Measurements from ENCODE around the gene PLTP. TPM values are rescaled to one million over a fixed set of nuclear protein-coding genes. Genes with fewer than 3 reads are reported as not detected.
A peak's percentile ranks its signal among the peaks of the same experiment; 100 is the strongest.

Gene PLTP
- polyA plus RNA-seq, 3 donors from 2014 or later: 0.77 to 17.5 (median 7.3) TPM

DNA sequence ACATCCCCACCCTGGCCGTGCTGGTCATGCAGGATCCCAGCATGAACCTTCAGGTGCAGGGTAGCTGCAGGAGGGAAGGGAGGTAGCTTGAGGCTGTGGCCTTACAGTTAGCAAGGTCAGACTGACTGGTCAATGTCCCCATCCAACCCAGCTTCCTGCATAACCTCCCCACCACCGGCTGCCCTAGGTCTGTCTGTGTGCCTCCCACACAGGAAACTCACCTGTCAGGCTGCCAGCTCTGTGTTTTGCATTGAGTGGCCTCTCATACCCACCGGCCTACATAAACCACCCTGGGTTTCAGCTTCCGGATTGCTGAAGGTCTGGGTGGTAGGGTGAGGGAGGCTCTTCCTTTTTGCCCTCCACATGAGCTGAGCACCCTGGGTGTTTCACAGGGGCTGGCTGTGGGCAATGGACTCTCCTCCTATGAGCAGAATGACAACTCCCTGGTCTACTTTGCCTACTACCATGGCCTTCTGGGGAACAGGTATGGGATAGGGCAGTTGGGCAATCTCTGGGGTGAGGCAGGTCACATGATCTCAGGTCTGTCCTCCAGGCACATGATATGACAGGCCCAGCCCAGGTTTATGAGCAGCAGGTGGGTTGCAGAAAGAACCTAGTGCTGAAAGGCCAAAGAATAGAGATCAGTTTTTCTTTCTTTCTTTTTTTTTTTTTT, 19.0 kb downstream of the PLTP start:
- peak in 2 of 3 donors; percentile 32 to 39 for DNase-seq
- H3K27ac Mint-ChIP-seq: peak overlapping the region in 4 of 6 donors; percentile 34 to 69 (median 54)
- no peaks in the 10 kb centered on the region for H3K9me3 Mint-ChIP-seq
- H3K27me3 Mint-ChIP-seq (ENCODE audit: low read depth in 3 of 3): peaks cover 2 to 6% (median 3%) of the 10 kb centered on the region in 3 donors
- H3K4me3 Mint-ChIP-seq: peak overlapping the region; percentile 80 to 93 (median 89)
- peaks cover 22 to 25% of the 10 kb centered on the region in 2 donors for H3K4me1 Mint-ChIP-seq
- H3K36me3 Mint-ChIP-seq: peaks cover 5 to 17% (median 12%) of the 10 kb centered on the region in 3 donors

DNA sequence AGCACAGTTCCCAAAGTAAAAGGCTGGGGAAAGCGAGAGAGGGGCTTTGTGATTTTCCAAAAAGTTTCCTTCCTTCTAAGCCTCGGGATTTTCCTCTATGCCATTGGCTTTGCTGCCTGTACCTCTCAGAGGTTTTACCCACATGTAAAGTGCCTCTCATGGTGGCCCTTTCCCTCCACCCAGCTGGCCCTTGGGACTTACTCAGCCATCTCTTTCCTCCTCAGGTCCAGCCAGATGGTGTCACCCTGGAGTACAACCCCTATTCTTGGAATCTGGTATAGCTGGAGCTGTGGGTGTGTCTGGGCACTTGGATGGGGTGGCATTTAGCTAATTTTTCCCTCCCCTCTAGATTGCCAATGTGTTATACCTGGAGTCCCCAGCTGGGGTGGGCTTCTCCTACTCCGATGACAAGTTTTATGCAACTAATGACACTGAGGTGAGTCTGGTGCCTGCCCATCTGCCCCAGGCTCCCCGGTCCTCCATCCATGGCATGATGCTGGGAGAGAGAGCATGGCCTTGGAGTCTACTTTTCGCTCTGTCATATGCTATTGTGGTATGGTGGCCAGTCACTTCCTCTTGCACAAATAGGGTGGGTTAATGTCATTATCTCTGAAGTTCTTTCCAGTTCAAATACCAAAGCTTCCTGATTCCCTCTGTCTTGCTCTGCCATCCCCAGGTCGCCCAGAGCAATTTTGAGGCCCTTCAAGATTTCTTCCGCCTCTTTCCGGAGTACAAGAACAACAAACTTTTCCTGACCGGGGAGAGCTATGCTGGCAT, 19.7 kb downstream of the PLTP start:
- no peak for DNase-seq
- H3K27me3 Mint-ChIP-seq (ENCODE audit: low read depth in 3 of 3): peaks cover 2 to 6% (median 3%) of the 10 kb centered on the region in 3 donors
- peaks cover 5 to 11% (median 7%) of the 10 kb centered on the region in 3 donors for H3K36me3 Mint-ChIP-seq
- peaks cover 22 to 25% of the 10 kb centered on the region in 2 donors for H3K4me1 Mint-ChIP-seq
- H3K27ac Mint-ChIP-seq: peak overlapping the region in 4 of 6 donors; percentile 34 to 69 (median 48)
- H3K9me3 Mint-ChIP-seq: no peaks in the 10 kb centered on the region
- peak overlapping the region; percentile 80 to 93 (median 89) for H3K4me3 Mint-ChIP-seq

DNA sequence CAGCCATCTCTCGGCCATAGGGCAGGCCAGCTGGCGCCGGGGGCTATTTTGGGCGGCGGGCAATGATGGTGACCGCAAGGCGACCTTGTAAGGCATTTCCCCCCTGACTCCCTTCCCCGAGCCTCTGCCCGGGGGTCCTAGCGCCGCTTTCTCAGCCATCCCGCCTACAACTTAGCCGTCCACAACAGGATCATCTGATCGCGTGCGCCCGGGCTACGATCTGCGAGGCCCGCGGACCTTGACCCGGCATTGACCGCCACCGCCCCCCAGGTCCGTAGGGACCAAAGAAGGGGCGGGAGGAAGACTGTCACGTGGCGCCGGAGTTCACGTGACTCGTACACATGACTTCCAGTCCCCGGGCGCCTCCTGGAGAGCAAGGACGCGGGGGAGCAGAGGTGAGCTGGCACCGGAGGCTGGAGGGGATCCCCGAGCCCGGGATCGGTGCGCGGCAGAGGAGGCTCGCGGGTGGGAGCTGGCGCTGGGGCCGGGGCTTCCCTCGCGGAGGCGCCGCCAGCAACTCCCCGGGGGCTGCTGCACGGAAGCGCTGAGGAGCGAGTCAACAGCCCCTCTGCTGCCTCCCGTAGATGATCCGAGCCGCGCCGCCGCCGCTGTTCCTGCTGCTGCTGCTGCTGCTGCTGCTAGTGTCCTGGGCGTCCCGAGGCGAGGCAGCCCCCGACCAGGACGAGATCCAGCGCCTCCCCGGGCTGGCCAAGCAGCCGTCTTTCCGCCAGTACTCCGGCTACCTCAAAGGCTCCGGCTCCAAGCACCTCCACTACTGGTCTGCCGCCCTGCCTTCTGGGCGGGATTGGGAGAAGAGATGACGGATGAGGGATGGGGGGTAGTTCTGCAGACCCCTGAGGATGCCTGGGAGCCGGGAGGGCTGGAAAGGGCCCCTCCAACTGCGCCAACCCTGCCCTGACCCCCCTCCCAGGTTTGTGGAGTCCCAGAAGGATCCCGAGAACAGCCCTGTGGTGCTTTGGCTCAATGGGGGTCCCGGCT, 20.7 kb downstream of the PLTP start, which contains the start of the genes CTSA and NEURL2:
CTSA (plus strand) TSS at position 351 of the 999 bp plus-strand sequence; CDS start at position 585, 234 bp downstream.
NEURL2 (minus strand) TSS at position 224 of the 999 bp plus-strand sequence; CDS start at position 7, 217 bp downstream.
- H3K4me1 Mint-ChIP-seq: peaks cover 22 to 25% of the 10 kb centered on the region in 2 donors
- peak; percentile 81 to 82 (median 81) for DNase-seq
- H3K36me3 Mint-ChIP-seq: peaks cover 5 to 7% (median 6%) of the 10 kb centered on the region in 3 donors
- H3K4me3 Mint-ChIP-seq: peak within 1 kb of the TSS; percentile 89 to 93 (median 92)
- H3K9me3 Mint-ChIP-seq: no peaks in the 10 kb centered on the region
- peaks cover 2 to 6% (median 3%) of the 10 kb centered on the region in 3 donors for H3K27me3 Mint-ChIP-seq (ENCODE audit: low read depth in 3 of 3)
- H3K27ac Mint-ChIP-seq: peak within 1 kb of the TSS; percentile 62 to 85 (median 74)

DNA sequence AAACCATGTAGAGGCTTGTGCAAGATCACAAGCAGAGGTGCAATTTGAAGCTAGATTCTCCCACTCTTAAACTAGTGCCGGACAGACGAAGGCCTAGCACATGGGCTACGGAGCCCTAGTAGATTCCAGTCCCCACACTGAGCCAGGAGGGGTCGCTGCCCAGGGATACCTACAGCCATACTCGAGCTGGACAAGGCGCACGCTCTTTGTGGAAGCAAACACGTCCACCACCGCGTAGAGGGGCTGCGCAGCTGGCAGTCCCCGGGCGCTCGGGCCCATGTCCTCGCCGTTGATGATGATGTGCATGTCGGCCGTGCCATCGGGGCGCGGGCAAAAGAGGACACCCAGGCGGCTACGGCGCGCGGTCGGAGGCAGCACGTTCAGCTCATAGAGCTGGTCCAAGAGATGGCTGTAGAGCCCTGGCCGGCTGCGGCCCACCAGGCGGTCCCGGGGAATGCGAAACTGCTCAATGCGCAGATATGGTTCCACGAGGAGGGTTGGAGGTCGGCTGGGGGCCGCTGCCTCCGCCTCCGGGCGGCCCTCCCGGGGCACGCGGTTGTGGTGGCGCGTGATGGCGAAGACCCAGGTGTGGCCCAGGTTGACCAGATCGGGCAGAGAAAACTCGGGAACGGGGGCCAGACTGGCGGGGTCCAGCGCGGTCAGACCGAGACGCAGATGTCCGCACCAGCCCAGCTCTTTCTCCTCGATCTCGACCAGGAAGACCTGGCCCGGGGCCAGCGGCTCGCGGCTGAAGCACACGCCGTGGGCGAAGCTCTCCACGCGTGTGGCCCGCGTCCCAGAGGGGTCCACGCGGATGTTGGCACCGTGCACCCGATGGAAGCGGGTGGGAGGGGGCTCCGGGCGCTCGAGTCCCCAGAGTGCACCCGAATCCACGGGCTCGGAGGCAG, 21.6 kb downstream of the PLTP start:
- Mint-ChIP-seq H3K9me3 (no peaks in the 10 kb centered on the region), H3K27me3 (ENCODE audit: low read depth in 3 of 3) (peaks cover 2 to 6% (median 3%) of the 10 kb centered on the region in 3 donors), H3K36me3 (peaks cover 5 to 7% (median 6%) of the 10 kb centered on the region in 3 donors), H3K27ac (peak overlapping the region in 5 of 6 donors; percentile 46 to 76 (median 67)), H3K4me3 (peak overlapping the region; percentile 89 to 93 (median 92)), H3K4me1 (peaks cover 22 to 25% of the 10 kb centered on the region in 2 donors)
- DNase-seq: peak; percentile 43 to 53 (median 52)

DNA sequence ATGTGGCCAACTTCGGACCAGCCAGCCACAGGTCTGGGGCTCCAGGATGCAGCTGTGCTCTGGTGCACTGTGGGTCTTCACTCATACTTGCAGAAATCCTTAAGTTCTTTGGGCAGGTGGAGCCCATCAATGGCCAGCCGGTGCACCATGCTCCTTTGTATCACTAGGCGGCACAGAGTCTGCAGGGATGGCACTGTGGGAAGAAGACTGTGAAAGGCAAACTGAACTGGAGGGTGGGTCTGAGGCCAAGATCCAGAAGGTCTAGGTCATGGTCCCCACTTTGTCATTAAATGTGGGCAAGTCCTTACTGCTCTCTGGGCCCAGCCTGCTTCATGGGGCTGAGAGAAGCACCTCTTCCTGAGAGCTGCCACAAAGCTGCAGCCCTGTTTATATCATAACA, 23.3 kb downstream of the PLTP start:
- Mint-ChIP-seq H3K4me3 (no peak overlapping the region), H3K9me3 (no peaks in the 10 kb centered on the region), H3K27ac (no peak overlapping the region), H3K27me3 (ENCODE audit: low read depth in 3 of 3) (peaks cover 2 to 6% (median 3%) of the 10 kb centered on the region in 3 donors), H3K4me1 (peaks cover 22% of the 10 kb centered on the region in 2 donors), H3K36me3 (peaks cover 0 to 4% (median 0%) of the 10 kb centered on the region in 3 donors)
- DNase-seq: no peak

DNA sequence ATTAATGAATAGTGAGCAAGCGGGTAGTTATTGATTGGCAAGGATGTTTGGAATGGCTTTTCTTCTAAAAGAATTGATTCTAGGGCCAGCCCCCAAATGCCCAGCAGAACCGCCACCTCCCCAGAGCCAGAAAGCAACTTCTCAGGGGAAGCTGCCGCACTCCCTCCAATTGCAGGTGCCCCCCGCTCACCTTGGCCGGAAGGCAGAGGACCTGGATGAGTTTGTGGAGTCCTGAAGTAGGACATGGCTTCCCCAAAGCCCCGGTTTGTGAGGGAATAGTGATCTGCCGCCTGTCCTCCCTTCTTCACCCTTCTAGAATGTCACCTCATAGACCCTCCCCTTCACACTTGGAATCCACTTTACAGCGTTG, 24.6 kb downstream of the PLTP start, which contains the start of gene SPATA25:
SPATA25 (minus strand) TSS at position 277 of the 370 bp plus-strand sequence; CDS start at position 245, 32 bp downstream.
- no peak within 1 kb of the TSS for H3K4me3 Mint-ChIP-seq
- H3K36me3 Mint-ChIP-seq: peaks cover 0 to 12% (median under 1%) of the 10 kb centered on the region in 3 donors
- H3K9me3 Mint-ChIP-seq: no peaks in the 10 kb centered on the region
- H3K4me1 Mint-ChIP-seq: peaks cover 14 to 17% of the 10 kb centered on the region in 2 donors
- no peak for DNase-seq
- no peak within 1 kb of the TSS for H3K27ac Mint-ChIP-seq
- peaks cover 2 to 3% (median 3%) of the 10 kb centered on the region in 3 donors for H3K27me3 Mint-ChIP-seq (ENCODE audit: low read depth in 3 of 3)

DNA sequence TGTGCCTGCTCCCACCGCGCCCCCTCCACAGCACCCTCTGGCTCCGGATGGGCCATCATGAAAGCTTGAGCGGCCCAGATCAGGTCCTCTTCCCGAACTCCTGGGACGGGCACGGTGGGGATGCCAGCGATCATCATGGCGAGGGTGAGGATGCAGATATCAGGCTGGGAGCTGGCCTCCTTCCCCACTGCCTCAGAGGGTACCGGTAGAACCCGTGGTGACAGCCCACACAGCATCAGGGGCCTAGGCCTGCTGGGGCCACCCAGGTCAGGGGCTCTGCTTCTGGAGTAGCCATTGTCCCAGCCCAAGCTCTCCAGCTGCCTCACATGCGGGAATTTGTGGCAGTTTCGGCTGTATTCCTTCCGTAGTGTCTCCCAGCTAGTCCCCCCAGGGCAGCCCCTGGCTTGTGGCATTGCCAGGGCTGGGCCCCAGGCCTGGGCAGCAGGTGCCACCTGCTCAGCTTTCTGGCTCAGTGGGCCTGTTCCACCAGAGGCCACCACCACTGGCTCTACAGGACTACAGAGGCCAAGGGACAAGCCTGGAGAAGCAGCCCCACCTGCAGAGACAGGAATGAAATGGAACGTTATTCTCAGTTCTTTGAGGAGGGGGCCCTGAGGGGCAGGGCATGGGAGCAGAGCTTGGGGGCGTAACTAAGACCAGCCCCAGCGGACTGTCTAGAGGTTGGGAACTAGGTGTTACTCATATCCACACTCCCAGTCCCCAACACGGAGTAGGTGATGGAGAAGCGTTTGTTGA, 25.2 kb downstream of the PLTP start:
- H3K36me3 Mint-ChIP-seq: peaks cover 0 to 12% (median 4%) of the 10 kb centered on the region in 3 donors
- DNase-seq: no peak
- H3K27me3 Mint-ChIP-seq (ENCODE audit: low read depth in 3 of 3): peaks cover 2 to 3% (median 3%) of the 10 kb centered on the region in 3 donors
- H3K9me3 Mint-ChIP-seq: no peaks in the 10 kb centered on the region
- no peak overlapping the region for H3K4me3 Mint-ChIP-seq
- peaks cover 13% of the 10 kb centered on the region in 2 donors for H3K4me1 Mint-ChIP-seq
- no peak overlapping the region for H3K27ac Mint-ChIP-seq

DNA sequence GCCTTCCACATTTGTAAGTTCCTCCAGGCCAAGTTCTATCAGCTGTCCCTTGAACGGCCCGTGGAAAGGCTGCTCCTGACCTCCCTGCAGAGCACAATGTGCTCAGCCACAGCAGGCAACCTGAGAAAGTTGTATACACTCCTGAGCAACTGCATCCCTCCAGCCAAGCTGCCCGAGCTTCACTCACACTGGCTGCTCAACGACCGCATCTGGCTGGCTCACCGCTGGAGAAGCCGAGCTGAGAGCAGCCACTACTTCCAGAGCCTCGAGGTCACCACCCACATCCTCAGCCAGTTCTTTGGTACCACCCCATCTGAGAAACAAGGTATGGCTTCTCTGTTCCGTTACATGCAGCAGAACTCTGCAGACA, 28.9 kb downstream of the PLTP start:
- Mint-ChIP-seq H3K36me3 (peaks cover 0 to 18% (median 8%) of the 10 kb centered on the region in 3 donors), H3K4me1 (peaks cover 11 to 18% of the 10 kb centered on the region in 2 donors), H3K27ac (peak overlapping the region in 4 of 6 donors; percentile 12 to 83 (median 60)), H3K4me3 (no peak overlapping the region), H3K27me3 (ENCODE audit: low read depth in 3 of 3) (peaks cover 4 to 8% (median 5%) of the 10 kb centered on the region in 3 donors), H3K9me3 (no peaks in the 10 kb centered on the region)
- DNase-seq: no peak

DNA sequence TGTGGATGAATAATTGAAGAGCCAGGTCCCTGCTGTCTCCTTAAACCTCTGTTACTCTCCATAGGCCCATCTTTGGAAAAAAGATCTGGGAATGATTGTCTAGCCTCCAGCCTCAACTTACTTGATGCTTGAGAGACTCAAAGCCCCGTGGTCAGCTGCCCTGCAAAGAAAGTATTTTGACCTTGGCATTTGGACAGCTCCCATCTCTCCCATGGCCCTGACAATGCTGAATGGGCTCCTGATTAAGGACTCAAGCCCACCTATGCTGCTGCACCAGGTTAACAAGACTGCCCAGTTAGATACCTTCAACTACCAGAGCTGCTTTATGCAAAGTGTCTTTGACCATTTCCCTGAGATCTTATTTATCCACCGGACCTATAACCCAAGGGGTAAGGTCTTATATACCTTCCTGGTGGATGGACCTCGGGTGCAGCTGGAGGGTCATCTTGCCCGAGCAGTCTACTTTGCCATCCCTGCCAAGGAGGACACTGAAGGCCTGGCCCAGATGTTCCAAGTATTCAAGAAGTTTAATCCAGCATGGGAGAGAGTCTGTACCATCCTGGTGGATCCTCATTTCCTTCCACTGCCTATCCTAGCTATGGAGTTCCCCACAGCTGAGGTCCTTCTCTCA, 29.4 kb downstream of the PLTP start:
- H3K4me1 Mint-ChIP-seq: peaks cover 11 to 18% of the 10 kb centered on the region in 2 donors
- H3K27ac Mint-ChIP-seq: peak overlapping the region in 5 of 6 donors; percentile 53 to 85 (median 67)
- no peaks in the 10 kb centered on the region for H3K9me3 Mint-ChIP-seq
- H3K27me3 Mint-ChIP-seq (ENCODE audit: low read depth in 3 of 3): peaks cover 4 to 8% (median 5%) of the 10 kb centered on the region in 3 donors
- peak overlapping the region in 2 of 5 donors; percentile 0 to 36 for H3K4me3 Mint-ChIP-seq
- DNase-seq: no peak
- peaks cover 0 to 19% (median 8%) of the 10 kb centered on the region in 3 donors for H3K36me3 Mint-ChIP-seq

DNA sequence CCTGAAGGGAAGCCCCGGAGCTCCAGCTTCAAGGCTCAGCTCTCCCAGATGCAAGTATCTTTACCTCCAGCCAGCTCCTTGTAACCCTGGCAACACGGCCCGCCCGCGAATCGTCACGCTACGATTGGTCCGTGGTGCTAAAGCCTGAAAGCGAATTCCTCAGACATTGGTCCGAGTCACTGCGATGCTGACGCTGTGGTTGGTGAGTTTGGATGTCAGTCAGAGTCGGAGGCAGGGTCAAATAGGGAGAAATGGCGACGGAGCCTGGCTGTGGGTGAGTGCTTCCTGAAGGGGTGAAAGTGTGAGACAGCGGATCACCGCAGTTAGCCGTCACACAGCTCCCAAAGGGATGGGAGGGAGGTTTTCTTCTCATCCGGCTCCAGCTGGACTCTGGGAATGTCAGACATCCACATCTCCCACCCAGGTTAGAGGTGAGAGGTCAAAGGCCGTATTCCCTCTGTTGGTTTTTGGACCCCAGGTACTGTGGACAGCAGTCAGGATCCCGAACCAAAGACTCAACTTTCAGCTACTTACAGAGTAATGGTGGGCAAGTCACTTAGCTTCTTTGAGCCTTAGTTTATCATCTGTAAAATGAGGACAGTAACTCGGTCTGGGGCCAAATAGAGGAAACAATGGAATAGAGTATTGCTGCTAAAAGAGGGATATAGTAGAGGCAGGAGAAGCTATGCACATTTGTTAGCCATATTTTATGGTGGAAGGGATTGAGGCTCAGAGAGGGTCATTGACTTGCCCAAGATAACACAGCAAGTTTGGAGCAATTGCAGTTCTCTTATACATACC, 30.8 kb downstream of the PLTP start, which contains the start of gene ZSWIM1:
ZSWIM1 (plus strand) TSS at position 240 of the 801 bp plus-strand sequence. CDS start 1,366 bp downstream, outside the sequence.
- peak; percentile 95 for DNase-seq
- H3K27me3 Mint-ChIP-seq (ENCODE audit: low read depth in 3 of 3): peaks cover 4 to 8% (median 5%) of the 10 kb centered on the region in 3 donors
- peak within 1 kb of the TSS; percentile 69 to 81 (median 75) for H3K4me3 Mint-ChIP-seq
- H3K9me3 Mint-ChIP-seq: no peaks in the 10 kb centered on the region
- H3K4me1 Mint-ChIP-seq: peaks cover 11 to 18% of the 10 kb centered on the region in 2 donors
- H3K36me3 Mint-ChIP-seq: peaks cover 4 to 28% (median 12%) of the 10 kb centered on the region in 3 donors
- peak within 1 kb of the TSS; percentile 46 to 95 (median 88) for H3K27ac Mint-ChIP-seq
